Adipocyte (in vitro differentiated cells): Measurements from ENCODE around the gene SRSF2.

Experiments used
- DNase-seq: peaks from one replicate; pipeline ENCODE4 v3.0.0-alpha.2; 2015; ENCODE audit warnings: low read depth
- H3K27me3 ChIP-seq: replicated peaks from 2 replicates; pipeline ENCODE4 v1.7.0; 2013; ENCODE audit warnings: mild to moderate bottlenecking, low read length, moderate library complexity; ENCODE audit not compliant: control insufficient read depth, insufficient read depth
- H3K36me3 ChIP-seq: 2 replicates; pipeline ENCODE4 v1.7.0; 2013; ENCODE audit warnings: low read length, mild to moderate bottlenecking, moderate library complexity; ENCODE audit not compliant: control insufficient read depth, insufficient read depth, severe bottlenecking
- H3K4me1 ChIP-seq: 2 replicates; pipeline ENCODE4 v1.7.0; 2013; ENCODE audit warnings: mild to moderate bottlenecking, low read length, moderate library complexity; ENCODE audit not compliant: control insufficient read depth, insufficient read depth
- H3K4me3 ChIP-seq: 2 replicates; pipeline ENCODE4 v1.7.0; 2013; ENCODE audit warnings: mild to moderate bottlenecking, low read length, moderate library complexity
- H3K9ac ChIP-seq: 2 replicates; pipeline ENCODE4 v1.7.0; 2013; ENCODE audit warnings: mild to moderate bottlenecking, low read length, moderate library complexity
- H3K9me3 ChIP-seq: 2 replicates; pipeline ENCODE4 v1.7.0; 2013; ENCODE audit warnings: mild to moderate bottlenecking, low read length, moderate library complexity; ENCODE audit not compliant: control insufficient read depth

Gene SRSF2

DNA sequence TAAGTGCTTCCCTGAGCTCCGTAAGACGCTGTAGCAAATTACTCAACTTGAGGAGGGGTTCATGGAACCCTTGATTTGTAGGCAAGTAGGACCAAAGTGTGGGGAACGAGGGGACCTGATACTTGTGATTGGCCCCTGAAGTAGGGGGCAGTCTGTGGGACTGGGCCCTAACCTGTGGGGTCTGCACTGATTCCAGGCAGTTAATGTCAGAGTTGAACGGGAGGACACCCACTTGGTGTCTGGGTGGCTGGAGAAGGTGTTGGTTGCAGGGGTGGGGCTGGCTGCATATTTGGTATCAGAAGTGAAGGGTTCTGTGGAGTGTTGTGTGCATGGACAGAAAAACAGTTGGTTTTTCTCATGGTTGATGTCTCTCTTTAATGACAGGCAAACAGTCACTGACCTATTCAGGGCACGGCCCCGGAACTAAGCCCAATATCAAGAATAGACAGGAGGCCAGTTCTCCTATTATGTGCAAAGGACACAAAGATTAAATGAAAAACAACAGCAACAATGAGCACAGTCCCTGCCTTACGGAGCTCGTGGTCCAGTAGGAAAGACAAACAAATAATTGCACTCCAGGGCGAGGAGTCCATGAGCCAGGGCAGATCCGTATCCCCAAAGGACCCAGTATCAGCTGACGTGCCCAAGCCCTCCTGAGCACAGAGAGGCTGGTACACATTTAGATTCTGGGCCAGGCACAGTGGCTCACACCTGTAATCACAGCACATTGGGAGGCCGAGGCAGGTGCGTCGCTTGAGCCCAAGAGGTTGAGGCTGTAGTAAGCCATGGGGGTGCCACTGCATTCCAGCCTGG is 45.5 kb downstream of the SRSF2 start:
- H3K4me3 ChIP-seq, result no peak overlapping the region
- no peaks in the 10 kb centered on the region for H3K9me3 ChIP-seq
- no peak overlapping the region for H3K9ac ChIP-seq
- H3K36me3 ChIP-seq, result peaks cover 9% of the 10 kb centered on the region
- no peaks in the 10 kb centered on the region for H3K27me3 ChIP-seq
- DNase-seq, result no peak
- peaks cover 60% of the 10 kb centered on the region for H3K4me1 ChIP-seq

DNA sequence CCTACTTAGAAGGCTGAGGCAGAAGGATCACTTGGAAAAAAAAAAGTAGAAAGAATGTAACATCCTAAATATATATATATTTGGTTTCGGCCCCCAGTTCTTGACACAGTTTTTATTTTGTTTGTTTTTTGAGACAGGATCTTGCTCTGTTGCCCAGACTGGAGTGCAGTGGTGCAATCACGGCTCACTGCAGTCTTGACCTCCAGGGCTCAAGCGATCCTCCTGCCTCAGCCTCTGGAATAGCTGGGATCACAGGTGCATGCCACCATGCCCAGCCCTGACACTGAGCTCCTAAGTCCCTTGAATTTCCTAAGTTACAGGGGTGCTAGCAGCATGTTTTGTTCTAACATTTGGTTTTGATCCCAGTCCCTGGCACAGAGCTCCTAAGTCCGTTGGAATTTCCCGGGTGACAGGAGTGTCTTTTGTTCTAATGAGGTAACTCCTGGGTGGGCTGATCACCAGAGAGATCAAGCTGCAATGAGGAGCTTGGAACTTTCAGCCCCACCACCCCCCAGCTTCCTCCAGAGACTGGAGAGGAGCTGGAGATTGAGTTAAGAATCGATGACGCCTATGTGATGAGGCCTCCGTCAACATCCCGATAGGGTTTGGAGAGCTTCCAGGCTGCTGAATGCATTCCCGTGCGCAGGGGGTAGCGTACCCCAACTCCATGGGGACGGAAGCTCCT is 46.4 kb downstream of the SRSF2 start:
- H3K4me3 ChIP-seq, result no peak overlapping the region
- no peak overlapping the region for H3K9ac ChIP-seq
- peaks cover 59% of the 10 kb centered on the region for H3K4me1 ChIP-seq
- H3K36me3 ChIP-seq, result peaks cover 9% of the 10 kb centered on the region
- H3K9me3 ChIP-seq, result no peaks in the 10 kb centered on the region
- no peak for DNase-seq
- no peaks in the 10 kb centered on the region for H3K27me3 ChIP-seq

DNA sequence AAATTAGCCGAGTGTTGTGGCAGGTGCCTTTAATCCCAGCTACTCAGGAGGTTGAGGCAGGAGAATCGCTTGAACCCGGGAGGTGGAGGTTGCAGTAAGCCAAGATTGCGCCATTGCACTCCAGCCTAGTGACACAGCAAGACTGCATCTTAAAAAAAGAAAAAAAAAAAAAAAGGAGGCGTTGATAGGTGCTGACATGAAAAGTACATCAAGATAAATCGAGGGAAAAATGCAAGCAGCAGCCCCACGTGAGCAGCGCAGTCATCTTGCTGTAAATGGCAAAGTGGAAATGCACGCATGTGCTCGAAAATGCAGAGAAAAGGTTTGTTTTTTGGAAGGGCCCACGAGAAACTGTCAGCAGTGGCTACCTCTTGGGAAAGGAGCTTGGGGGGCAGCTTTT is 47.3 kb downstream of the SRSF2 start:
- Histone ChIP-seq H3K36me3 (peaks cover 9% of the 10 kb centered on the region), H3K4me1 (peaks cover 54% of the 10 kb centered on the region), H3K4me3 (no peak overlapping the region), H3K9me3 (no peaks in the 10 kb centered on the region), H3K27me3 (no peaks in the 10 kb centered on the region), H3K9ac (no peak overlapping the region)
- no peak for DNase-seq

DNA sequence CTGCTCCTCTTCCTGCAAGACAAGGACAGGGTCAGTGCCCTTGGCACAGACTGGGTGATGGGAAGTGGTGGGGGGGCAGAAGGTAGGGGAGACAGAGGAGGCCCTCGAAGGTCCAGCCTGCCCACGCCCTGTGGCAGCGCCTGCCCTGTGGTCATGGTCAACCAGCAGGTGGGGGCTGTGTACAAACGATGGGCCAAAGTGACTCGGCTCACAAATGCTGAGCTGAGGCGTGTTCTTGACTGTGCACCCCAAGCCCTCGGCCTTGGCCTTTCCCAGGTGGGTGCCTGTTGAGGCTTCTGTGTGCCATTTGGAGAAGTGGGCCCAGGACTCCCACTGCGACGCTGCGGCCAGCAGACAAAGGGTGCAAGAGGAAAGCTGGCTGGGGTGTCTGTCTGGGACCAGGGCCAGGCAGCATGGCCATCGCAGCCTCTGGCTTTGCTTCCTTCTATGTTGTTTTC is 48.9 kb downstream of the SRSF2 start:
- H3K36me3 ChIP-seq, result peaks cover 21% of the 10 kb centered on the region
- H3K4me3 ChIP-seq, result peak overlapping the region; percentile 30
- H3K27me3 ChIP-seq, result no peaks in the 10 kb centered on the region
- no peaks in the 10 kb centered on the region for H3K9me3 ChIP-seq
- peak overlapping the region; percentile 76 for H3K9ac ChIP-seq
- peaks cover 46% of the 10 kb centered on the region for H3K4me1 ChIP-seq
- DNase-seq, result no peak

DNA sequence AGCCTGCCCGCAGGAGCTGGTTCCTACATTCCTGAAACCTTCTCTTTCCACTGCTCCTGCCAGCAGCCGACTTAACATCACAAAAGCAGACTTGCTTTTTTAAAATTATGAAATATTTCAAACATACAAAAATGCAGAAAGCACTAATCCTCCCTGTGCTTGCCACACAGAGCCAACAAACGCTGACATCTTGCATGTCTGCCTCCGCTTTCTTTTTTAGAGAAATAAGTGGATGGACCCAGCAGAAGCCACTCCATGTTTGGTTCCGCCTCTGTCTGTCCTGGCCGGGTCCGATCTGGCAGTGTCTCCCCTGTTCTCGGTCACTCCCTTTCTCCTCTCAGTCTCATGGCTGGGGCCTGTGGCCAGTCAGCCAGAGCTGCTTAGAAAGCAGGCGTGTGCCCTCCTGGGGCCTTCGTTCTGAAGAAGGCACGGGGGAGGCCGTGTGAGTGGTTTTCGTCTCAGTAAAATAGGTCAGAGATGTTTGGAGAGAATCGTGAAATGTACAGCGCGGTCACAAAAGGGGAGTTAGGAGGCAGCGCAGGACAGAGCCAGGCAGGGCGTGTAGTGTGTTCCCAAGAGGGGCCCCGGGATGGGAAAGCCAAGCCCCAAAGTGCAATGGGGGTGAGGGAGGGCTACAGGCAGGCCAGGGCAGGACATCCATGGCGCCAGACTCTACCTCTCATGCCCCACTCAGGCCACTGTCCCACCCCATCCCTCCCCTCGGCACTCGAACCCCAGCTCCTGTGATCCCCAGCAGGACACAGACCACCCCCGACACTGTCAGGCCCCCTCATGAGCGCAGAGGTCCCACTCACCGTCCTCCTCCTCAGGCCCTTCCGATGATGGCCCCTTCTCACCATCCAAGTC is 49.6 kb downstream of the SRSF2 start:
- Histone ChIP-seq H3K4me1 (peaks cover 47% of the 10 kb centered on the region), H3K4me3 (peak overlapping the region; percentile 36), H3K27me3 (no peaks in the 10 kb centered on the region), H3K9ac (peak overlapping the region; percentile 76), H3K9me3 (no peaks in the 10 kb centered on the region), H3K36me3 (peaks cover 28% of the 10 kb centered on the region)
- peak; percentile 75 for DNase-seq

DNA sequence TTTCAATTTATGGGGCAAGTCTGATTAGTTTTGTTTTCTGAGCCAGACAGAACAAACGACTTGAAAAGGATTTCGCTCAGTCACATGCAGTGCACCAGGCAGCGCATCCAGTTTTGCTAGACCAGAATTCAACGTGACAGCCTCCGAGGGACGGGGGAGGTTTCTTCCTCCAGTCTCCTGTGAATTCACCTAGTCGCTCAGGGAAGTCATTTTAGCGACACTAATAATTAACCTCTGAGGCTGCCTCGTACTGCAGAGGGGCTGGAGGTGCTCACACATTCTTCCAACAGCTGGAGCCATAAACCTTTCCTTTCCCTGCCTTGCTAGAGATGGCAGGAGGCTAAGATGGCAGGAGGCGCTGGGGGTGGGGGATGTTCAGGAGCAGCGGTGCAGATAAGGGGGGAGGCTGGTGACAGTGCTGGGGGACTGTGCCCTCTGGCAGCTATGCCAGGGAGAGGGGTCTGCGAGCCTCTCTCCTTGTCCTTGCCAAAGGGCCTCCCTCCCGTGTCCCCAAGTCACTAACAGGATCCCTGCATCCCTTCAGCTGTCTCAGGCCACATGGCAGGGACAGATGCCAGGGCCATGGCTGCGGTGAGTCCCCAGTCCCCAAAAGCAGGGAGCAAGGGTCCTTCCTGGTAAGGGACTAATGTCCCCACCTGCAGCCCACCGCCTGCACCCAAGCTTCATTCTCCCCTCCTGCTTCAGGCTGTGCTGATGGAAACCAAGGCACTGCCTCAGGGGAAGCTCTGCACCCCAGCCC is 50.4 kb downstream of the SRSF2 start:
- Histone ChIP-seq H3K4me1 (peaks cover 53% of the 10 kb centered on the region), H3K4me3 (peak overlapping the region; percentile 36), H3K9ac (peak overlapping the region; percentile 76)

DNA sequence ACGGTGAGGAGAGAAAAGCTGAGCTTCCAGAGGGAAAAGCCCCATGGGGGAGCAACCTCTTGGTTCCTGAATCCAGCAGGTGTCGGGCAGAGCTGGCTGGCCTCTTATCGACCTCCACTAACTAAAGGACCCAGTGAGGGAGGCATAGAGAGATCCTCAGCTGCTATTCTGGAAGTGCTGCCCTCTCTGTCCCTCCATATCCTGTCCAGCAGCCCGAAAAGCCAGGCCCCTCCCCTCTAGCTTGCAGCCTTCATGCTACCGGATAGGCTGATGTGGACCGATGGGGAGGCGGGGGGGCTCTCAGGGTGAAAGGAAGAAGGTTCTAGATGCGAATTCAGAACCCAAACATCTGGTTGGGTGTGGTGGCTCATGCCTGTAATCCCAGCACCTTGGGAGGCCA is 51.3 kb downstream of the SRSF2 start:
- H3K36me3 ChIP-seq, result peaks cover 21% of the 10 kb centered on the region
- DNase-seq, result no peak
- H3K9ac ChIP-seq, result peak overlapping the region; percentile 31
- H3K4me3 ChIP-seq, result no peak overlapping the region
- H3K9me3 ChIP-seq, result no peaks in the 10 kb centered on the region
- no peaks in the 10 kb centered on the region for H3K27me3 ChIP-seq
- peaks cover 59% of the 10 kb centered on the region for H3K4me1 ChIP-seq

More for the DNA sequence above, 50.4 kb downstream of the SRSF2 start:
- H3K9me3 ChIP-seq, result no peaks in the 10 kb centered on the region
- no peak for DNase-seq
- no peaks in the 10 kb centered on the region for H3K27me3 ChIP-seq
- peaks cover 28% of the 10 kb centered on the region for H3K36me3 ChIP-seq

DNA sequence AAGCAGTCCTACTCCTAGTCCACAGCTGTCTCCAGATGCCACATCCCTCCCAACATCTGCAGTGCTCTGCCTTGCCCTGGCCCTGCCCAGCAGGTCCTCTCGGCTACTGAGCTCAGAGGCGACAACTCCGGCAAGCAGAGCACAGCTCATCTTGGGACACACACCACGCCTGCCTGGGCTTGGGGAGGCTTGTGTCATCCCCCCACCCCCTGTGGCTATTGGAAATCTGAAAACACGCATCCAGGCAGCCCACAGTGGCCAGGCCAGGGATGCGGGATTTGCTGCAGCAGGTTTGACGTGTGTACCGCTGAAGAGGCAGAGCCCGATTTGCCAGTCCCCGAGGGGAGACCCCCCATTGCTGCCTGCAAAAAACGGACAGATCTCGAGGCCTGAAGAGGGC is 51.8 kb downstream of the SRSF2 start:
- H3K4me3 ChIP-seq, result no peak overlapping the region
- H3K27me3 ChIP-seq, result no peaks in the 10 kb centered on the region
- peaks cover 59% of the 10 kb centered on the region for H3K4me1 ChIP-seq
- no peak for DNase-seq
- H3K9me3 ChIP-seq, result no peaks in the 10 kb centered on the region
- H3K9ac ChIP-seq, result no peak overlapping the region
- peaks cover 25% of the 10 kb centered on the region for H3K36me3 ChIP-seq

DNA sequence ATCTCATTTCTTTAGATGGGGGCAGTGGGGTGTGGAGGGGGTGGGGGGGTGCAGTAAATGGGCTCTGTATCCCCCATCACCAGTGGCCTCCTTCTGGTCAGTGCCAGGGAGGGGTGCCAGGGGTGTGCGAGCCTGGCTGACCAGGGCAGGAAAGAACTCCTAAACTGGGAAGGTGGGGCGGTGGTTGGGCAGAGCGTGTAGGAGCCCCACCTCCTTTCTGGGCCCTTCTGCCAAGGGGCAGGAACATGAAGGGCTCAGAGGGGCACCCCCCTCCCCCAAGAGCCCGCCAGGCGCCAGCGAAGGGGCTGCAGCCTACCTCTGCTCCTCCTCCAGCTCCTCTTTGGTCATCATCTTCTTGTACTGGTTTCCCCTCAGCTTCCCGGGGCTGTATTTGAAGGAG is 52.4 kb downstream of the SRSF2 start:
- no peak for DNase-seq
- peaks cover 55% of the 10 kb centered on the region for H3K4me1 ChIP-seq
- H3K9ac ChIP-seq, result no peak overlapping the region
- no peaks in the 10 kb centered on the region for H3K9me3 ChIP-seq
- H3K27me3 ChIP-seq, result no peaks in the 10 kb centered on the region
- H3K4me3 ChIP-seq, result no peak overlapping the region
- peaks cover 27% of the 10 kb centered on the region for H3K36me3 ChIP-seq
